ENCODE results near the gene RNASE11. TPM values are rescaled to one million over a fixed set of nuclear protein-coding genes. Genes with fewer than 3 reads are reported as not detected.
"Not testable (repeated sequence)": the region's sequence is repeated elsewhere in the genome, so short reads cannot be mapped to it uniquely, and the experiment has no call there.

The RNASE11 gene
- total and polyA plus RNA-seq, 12 donors, result 0.11 to 0.57 TPM; not detected in 10

- no peak for DNase-seq
- Histone ChIP-seq H3K9me3 (replicated peaks in 1 of 3) (no peaks in the 10 kb centered on the region), H3K4me1 (replicated peaks in 1 of 2) (peaks cover 0 to 5% of the 10 kb centered on the region in 2 donors), H3K27me3 (no peaks in the 10 kb centered on the region), H3K27ac (no peak overlapping the region), H3K36me3 (replicated peaks in 1 of 2) (no peaks in the 10 kb centered on the region), H3K4me3 (no peak overlapping the region)
- TF ChIP-seq POLR2A (IDR thresholded peaks at IDR 0.05) (no peak), CTCF (IDR thresholded peaks at IDR 0.05) (no peak)
- 39 to 50% (median 45%) methylated on average over 14 to 15 of the region's 15 CpGs for WGBS, 4 donors
- intact Hi-C loops (cut with DNase I), result no loop called here
These were observed 36.0 kb upstream of the RNASE11 start for GRCh38 chr14:20623798-20624197.

- TF ChIP-seq POLR2A (IDR thresholded peaks at IDR 0.05), result no peak
- no peak for TF ChIP-seq CTCF (IDR thresholded peaks at IDR 0.05)
- no peaks in the 10 kb centered on the region for H3K27me3 ChIP-seq
- H3K9me3 ChIP-seq (replicated peaks in 1 of 3), result no peaks in the 10 kb centered on the region
- H3K4me1 ChIP-seq (replicated peaks in 1 of 2), result peaks cover 0 to 5% of the 10 kb centered on the region in 2 donors
- no peak overlapping the region for H3K27ac ChIP-seq
- H3K4me3 ChIP-seq, result peak overlapping the region in 1 of 4 donors; percentile 15
- intact Hi-C loops (cut with DNase I), result no loop called here
- no peaks in the 10 kb centered on the region for H3K36me3 ChIP-seq (replicated peaks in 1 of 2)
- 19 to 27% (median 20%) methylated on average over 26 to 29 of the region's 29 CpGs for WGBS, 4 donors
- no peak for DNase-seq
These were observed 35.1 kb upstream of the RNASE11 start for GRCh38 chr14:20622816-20623291.

GRCh38 chr14:20620798-20621478 is 33.1 kb upstream of the RNASE11 start:
- no peak for TF ChIP-seq CTCF (IDR thresholded peaks at IDR 0.05)
- TF ChIP-seq POLR2A (IDR thresholded peaks at IDR 0.05), result no peak
- intact Hi-C loops (cut with DNase I), result no loop called here
- no peak for DNase-seq
- H3K36me3 ChIP-seq (replicated peaks in 1 of 2), result no peaks in the 10 kb centered on the region
- H3K4me3 ChIP-seq, result no peak overlapping the region
- H3K4me1 ChIP-seq (replicated peaks in 1 of 2), result peaks cover 0 to 5% of the 10 kb centered on the region in 2 donors
- no peaks in the 10 kb centered on the region for H3K27me3 ChIP-seq
- H3K27ac ChIP-seq, result no peak overlapping the region
- WGBS, 4 donors, result 51 to 64% (median 61%) methylated on average over 2 of the region's 2 CpGs
- H3K9me3 ChIP-seq (replicated peaks in 1 of 3), result no peaks in the 10 kb centered on the region

GRCh38 chr14:20619688-20620087 is 31.9 kb upstream of the RNASE11 start:
- WGBS, 4 donors, result 69 to 86% (median 75%) methylated on average over 6 of the region's 6 CpGs
- DNase-seq; H3K36me3 ChIP-seq (replicated peaks in 1 of 2); H3K4me3 ChIP-seq; H3K4me1 ChIP-seq (replicated peaks in 1 of 2); H3K27ac ChIP-seq; H3K27me3 ChIP-seq; intact Hi-C loops (cut with DNase I); H3K9me3 ChIP-seq (replicated peaks in 1 of 3): not testable (repeated sequence)

- intact Hi-C loops (cut with DNase I), result no loop called here
- Histone ChIP-seq H3K36me3 (replicated peaks in 1 of 2) (no peaks in the 10 kb centered on the region), H3K27me3 (no peaks in the 10 kb centered on the region), H3K27ac (no peak overlapping the region), H3K9me3 (replicated peaks in 1 of 3) (no peaks in the 10 kb centered on the region), H3K4me1 (replicated peaks in 1 of 2) (peaks cover 0 to 9% of the 10 kb centered on the region in 2 donors), H3K4me3 (no peak overlapping the region)
- WGBS, 4 donors, result 47 to 56% (median 54%) methylated on average over 4 of the region's 4 CpGs
- TF ChIP-seq POLR2A (IDR thresholded peaks at IDR 0.05), result no peak
- no peak for TF ChIP-seq CTCF (IDR thresholded peaks at IDR 0.05)
- no peak for DNase-seq
These were observed 30.5 kb upstream of the RNASE11 start for GRCh38 chr14:20618271-20618749.
